Subcutaneous adipose tissue (tissue), 4 donors: ENCODE data around the gene ZYG11A. TPM values are rescaled to one million over a fixed set of nuclear protein-coding genes. Genes with fewer than 3 reads are reported as not detected.

Experiments used
- total RNA-seq, 4 donors: library from RNA; depleted of rRNA; stranded (reverse); fragments of >200 nt; gene quantifications; one replicate each; pipeline ENCODE4 v1.1.0, GENCODE V29; 2016
- TF ChIP-seq, protein P1 (sequence below): fragments of 450-650 bp; IDR thresholded peaks from one replicate; pipeline ENCODE4 v1.5.1; 2016; ENCODE audit warnings: low read depth, mild to moderate bottlenecking, control low read depth, antibody characterized with exemption, moderate library complexity

The ZYG11A gene
- total RNA-seq, 4 donors from 2014 or later: 0.19 TPM; not detected in 3

DNA sequence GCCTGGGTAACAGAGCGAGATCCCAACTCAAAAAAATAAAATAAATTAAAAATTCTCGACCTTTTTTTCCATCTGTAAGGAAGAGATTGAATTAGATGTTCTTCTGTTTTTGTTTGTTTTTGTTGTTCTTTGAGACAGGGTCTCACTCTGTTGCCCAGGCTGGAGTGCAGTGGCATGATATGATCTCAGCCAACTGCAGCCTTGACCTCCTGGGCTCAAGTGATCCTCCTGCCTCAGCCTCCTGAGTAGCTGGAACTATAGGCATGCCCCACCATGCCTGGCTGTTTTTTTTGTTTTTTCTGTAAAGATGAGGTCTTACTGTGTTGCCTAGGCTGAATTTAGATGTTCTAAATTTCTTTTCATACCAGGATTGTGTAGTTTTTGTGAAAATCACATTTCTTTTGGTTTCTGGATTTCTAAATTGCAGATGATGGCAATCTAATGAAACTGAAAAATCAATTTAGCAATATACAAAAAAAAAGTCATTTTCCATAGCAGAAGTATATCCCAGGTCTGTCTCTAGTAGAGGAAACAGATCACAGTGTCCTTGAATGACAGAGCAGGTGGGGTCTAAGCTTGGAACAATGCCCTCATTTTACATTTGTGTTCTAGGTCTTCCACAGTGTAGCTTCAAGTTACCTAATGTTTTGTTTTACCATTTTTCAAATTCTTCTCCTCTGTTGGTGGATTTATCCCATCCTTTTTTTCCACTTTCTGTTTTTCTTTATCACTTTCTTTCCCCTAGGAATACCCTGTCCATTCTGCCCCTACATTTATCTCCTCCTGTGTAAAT lies 20.3 kb downstream of the ZYG11A start:
- TF ChIP-seq, protein P1, sequence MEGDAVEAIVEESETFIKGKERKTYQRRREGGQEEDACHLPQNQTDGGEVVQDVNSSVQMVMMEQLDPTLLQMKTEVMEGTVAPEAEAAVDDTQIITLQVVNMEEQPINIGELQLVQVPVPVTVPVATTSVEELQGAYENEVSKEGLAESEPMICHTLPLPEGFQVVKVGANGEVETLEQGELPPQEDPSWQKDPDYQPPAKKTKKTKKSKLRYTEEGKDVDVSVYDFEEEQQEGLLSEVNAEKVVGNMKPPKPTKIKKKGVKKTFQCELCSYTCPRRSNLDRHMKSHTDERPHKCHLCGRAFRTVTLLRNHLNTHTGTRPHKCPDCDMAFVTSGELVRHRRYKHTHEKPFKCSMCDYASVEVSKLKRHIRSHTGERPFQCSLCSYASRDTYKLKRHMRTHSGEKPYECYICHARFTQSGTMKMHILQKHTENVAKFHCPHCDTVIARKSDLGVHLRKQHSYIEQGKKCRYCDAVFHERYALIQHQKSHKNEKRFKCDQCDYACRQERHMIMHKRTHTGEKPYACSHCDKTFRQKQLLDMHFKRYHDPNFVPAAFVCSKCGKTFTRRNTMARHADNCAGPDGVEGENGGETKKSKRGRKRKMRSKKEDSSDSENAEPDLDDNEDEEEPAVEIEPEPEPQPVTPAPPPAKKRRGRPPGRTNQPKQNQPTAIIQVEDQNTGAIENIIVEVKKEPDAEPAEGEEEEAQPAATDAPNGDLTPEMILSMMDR: no peak

DNA sequence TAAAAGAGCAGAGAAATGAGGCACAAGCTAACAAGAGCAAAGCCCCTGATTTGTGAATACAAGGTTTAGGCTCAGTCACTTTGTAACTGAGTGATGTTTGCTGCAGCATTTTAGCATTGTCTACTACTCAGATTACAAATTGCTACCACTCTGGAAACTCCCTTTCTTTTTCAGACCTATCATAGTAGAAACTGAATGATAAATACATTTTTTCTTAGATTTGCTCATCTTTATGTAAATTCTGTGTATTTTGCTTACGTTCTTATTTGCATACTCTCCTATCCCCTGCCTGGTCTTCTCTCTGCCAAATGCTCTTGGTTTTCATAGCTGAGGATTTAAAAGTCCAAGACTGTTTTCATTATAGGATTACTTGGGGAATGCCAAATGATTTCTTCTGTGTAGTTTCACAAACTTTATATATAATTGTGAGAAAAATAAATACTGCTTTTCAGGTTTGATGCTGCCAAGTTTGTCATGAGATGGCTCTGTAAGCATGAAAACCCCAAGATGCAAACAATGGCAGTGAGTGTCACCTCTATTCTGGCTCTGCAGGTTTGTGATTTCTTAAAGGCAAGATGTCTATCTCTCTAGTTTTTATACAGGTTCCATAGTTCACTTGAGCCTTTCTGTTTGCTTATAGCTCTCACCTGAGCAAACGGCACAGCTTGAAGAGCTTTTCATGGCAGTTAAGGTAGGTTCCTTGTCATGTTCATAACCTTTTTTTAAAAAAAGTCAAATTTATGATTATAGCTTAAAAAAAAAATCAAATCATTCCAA lies 24.7 kb downstream of the ZYG11A start:
- TF ChIP-seq, protein P1: no peak

DNA sequence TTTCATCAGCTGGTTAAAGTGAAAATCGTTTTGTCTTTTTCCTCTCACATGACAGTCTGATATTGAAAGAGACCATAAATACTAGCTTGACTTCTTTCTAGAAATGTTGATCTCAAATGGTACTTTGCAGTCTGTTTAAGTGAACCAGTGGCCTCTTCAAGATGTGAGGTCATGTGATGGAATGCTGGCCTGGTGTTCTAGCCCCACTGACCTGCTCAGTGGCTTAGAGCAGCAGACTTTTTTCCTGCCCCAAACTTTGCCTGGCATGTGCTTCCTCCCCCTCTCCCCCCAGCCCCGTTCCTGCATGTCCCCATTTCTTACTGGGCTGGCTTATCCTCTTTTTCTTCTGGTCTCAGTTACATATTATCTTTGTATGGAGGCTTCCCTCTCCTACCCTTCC lies 34.3 kb downstream of the ZYG11A start:
- TF ChIP-seq, protein P1: no peak

DNA sequence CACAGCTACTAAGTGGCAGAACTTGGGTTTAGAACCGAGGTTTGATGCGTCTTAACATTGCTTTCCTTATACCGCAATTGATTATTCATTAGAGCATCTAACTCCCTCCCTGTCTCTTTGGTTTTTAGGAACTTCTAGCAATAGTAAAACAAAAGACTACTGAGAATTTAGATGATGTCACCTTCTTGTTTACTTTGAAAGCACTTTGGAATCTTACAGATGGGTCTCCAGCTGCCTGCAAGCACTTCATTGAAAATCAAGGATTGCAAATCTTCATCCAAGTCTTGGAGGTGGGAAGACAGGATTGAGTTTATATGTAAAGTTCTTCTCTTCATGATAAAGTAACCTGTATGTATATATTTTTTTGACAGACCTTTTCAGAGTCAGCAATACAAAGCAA lies 35.0 kb downstream of the ZYG11A start:
- TF ChIP-seq, protein P1: no peak

DNA sequence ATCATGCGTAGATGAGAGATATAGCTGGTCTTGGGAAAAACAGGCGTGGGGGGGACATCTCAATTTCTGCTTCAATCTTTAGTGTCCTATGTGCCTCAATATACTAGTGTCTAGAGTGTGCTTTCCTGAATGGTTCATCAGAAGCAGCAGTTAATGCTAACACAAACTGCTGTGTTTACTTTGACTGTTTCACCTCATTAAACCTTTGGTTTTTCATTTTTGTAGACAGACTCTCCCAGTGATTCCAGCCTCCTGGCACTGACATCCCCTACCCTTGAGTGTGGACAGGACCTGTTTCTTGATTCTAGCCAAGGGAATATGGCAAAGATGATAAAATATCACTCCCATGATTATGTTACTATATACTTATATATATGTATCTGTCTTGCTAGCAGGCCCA lies 37.6 kb downstream of the ZYG11A start:
- TF ChIP-seq, protein P1: no peak

DNA sequence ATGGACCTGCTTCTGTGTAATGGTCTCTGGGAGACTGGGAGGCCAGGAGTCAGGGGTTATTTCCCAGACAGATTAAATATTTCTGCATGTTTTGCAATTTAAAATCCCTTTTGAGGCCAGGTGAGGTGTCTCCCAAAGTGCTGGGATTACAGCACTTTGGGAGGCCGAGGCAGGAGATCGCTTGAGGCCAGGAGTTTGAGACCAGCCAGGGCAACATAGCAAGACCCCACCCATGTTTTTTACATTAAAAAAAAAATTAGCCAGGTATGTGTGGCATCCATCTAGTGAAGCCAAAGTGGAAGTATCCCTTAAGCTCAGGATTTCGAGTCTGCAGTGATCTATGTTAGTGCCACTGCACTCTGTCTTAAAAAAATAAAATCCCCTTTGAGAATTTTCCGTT lies 44.9 kb downstream of the ZYG11A start:
- TF ChIP-seq, protein P1: no peak

DNA sequence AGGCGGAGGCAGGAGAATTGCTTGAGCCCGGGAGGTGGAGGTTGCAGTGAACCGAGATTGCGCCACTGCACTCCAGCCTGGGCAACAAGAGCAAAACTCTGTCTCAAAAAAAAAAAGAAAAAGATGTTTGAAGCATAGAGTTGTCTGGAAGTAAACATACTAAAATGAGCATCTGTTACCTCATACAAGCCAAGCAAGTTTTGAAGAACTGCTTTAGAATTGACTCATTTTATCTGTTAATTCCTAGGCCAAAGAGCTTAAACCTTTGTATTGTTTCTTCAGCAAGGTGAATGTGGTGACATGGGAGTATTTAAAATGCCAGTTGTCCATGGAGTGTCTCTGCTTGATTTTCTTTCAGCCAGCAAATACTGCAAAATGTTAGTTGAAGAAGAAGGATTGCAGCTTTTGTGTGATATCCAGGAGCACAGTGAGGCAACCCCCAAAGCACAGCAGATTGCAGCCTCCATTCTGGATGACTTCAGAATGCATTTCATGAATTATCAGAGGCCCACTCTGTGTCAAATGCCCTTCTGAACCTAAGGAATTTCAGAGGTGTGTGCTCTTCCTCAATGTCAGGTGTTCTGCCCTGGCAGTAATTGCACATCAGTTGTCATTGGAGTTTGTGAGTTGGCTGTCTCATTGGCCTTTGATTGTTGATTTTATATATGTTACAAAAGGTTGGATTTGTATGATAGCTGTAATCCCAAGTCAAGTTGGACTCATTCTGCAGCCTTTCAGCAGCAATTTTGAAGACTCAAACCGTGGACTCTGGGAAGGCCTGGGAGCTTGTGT lies 50.1 kb downstream of the ZYG11A start:
- TF ChIP-seq, protein P1: no peak
